K562 (cell line): ENCODE results near the gene SEC11A. TPM values are rescaled to one million over a fixed set of nuclear protein-coding genes. Genes with fewer than 3 reads are reported as not detected.

Source experiments
- BRD9 ChIP-seq: fragments of 450-650 bp; IDR thresholded peaks from 2 replicates; pipeline ENCODE4 v1.6.1; 2018; ENCODE audit warnings: low read depth; ENCODE audit not compliant: partially characterized antibody
- DIDO1 ChIP-seq: fragments of 450-650 bp; IDR thresholded peaks from 2 replicates; pipeline ENCODE4 v1.6.1; 2016; ENCODE audit warnings: low read depth, missing biosample characterization, missing genetic modification characterization
- E2F1 ChIP-seq: sonication (generic); formaldehyde crosslinking; IDR thresholded peaks from 2 replicates; pipeline ENCODE4 v1.8.1; 2023; ENCODE audit warnings: mild to moderate bottlenecking, missing genetic modification reagents, moderate library complexity
- ELF4 ChIP-seq: fragments of 450-650 bp; formaldehyde crosslinking; IDR thresholded peaks from 2 replicates; pipeline ENCODE4 v1.4.0; 2022; ENCODE audit warnings: missing genetic modification characterization
- ETV5 ChIP-seq: sonication (generic); formaldehyde crosslinking; IDR thresholded peaks from 2 replicates; pipeline ENCODE4 v1.4.0; 2020; ENCODE audit warnings: low read depth, mild to moderate bottlenecking, missing genetic modification reagents
- FOXA3 ChIP-seq, 2 experiments: fragments of 450-650 bp in 1 of 2; sonication (generic) in 1 of 2; formaldehyde crosslinking; IDR thresholded peaks in 1 of 2; conservative IDR thresholded peaks in 1 of 2; 2 replicates each; pipeline versions ENCODE4 v1.4.0 to v1.8.0; 2020 to 2022; ENCODE audit warnings: mild to moderate bottlenecking in 2 of 2, missing genetic modification reagents in 1 of 2
- HBP1 ChIP-seq: fragments of 450-650 bp; formaldehyde crosslinking; IDR thresholded peaks from 2 replicates; pipeline ENCODE4 v1.4.0; 2022; ENCODE audit warnings: missing genetic modification characterization
- HNRNPL ChIP-seq: fragments of 200-400 bp; formaldehyde crosslinking; IDR thresholded peaks from 2 replicates; pipeline ENCODE4 v1.6.1; 2017; ENCODE audit warnings: low read depth, mild to moderate bottlenecking, low read length
- HOMEZ ChIP-seq: fragments of 250-450 bp; sonication (Bioruptor Pico); IDR thresholded peaks from 2 replicates; pipeline ENCODE4 v1.4.0; 2020; ENCODE audit warnings: mild to moderate bottlenecking, moderate library complexity
- KDM2B ChIP-seq: fragments of 250-450 bp; sonication (Bioruptor Pico); IDR thresholded peaks from 2 replicates; pipeline ENCODE4 v1.8.0; 2021; ENCODE audit warnings: mild to moderate bottlenecking, moderate library complexity
- KLF6 ChIP-seq: fragments of 250-450 bp; sonication (Bioruptor Pico); IDR thresholded peaks from 2 replicates; pipeline ENCODE4 v1.4.0; 2020; ENCODE audit warnings: mild to moderate bottlenecking, moderate library complexity, borderline replicate concordance
- MAZ ChIP-seq, 2 experiments: fragments of 450-650 bp in 1 of 2; sonication (generic) in 1 of 2; formaldehyde crosslinking; IDR thresholded peaks in 1 of 2; conservative IDR thresholded peaks in 1 of 2; 2 replicates each; pipeline versions ENCODE4 v1.4.0 to v1.5.0; 2020; ENCODE audit warnings: mild to moderate bottlenecking in 1 of 2, missing genetic modification reagents in 1 of 2
- MCM7 ChIP-seq, 2 experiments: fragments of 450-650 bp; IDR thresholded peaks; 2 replicates each; pipeline ENCODE4 v1.6.1; 2016 to 2018
- NFRKB ChIP-seq: fragments of 450-650 bp; IDR thresholded peaks from 2 replicates; pipeline ENCODE4 v1.6.1; 2016; ENCODE audit warnings: low read depth
- NRF1 ChIP-seq, 2 experiments: fragments of 450-650 bp; IDR thresholded peaks in 1 of 2; conservative IDR thresholded peaks in 1 of 2; 2 replicates each; pipeline ENCODE4 v1.6.1; 2014; ENCODE audit warnings: mild to moderate bottlenecking in 2 of 2
- POLR2H ChIP-seq: IDR thresholded peaks from 2 replicates; pipeline ENCODE4 v1.6.1; 2016; ENCODE audit warnings: missing genetic modification characterization, low read depth, mild to moderate bottlenecking, control low read depth, missing compliant biosample characterization, moderate library complexity
- PRPF4 ChIP-seq: fragments of 200-400 bp; formaldehyde crosslinking; IDR thresholded peaks from one replicate; pipeline ENCODE4 v1.6.1; 2017; ENCODE audit warnings: low read length, low read depth, mild to moderate bottlenecking; ENCODE audit not compliant: insufficient read depth, poor library complexity, severe bottlenecking
- SMARCE1 ChIP-seq: fragments of 450-650 bp; IDR thresholded peaks from 2 replicates; pipeline ENCODE4 v1.7.1; 2016; ENCODE audit warnings: mild to moderate bottlenecking
- STAT5A ChIP-seq: IDR thresholded peaks from 2 replicates; pipeline ENCODE4 v1.6.1; 2012; ENCODE audit warnings: low read length, inconsistent platforms, borderline replicate concordance
- TAF1 ChIP-seq: IDR thresholded peaks from 2 replicates; pipeline ENCODE4 v1.6.1; 2011; ENCODE audit warnings: mild to moderate bottlenecking, low read length, moderate library complexity; ENCODE audit not compliant: insufficient read depth, control insufficient read depth, severe bottlenecking; ENCODE audit errors: extremely low read depth
- THRAP3 ChIP-seq: fragments of 450-650 bp; IDR thresholded peaks from 2 replicates; pipeline ENCODE4 v1.6.1; 2016; ENCODE audit warnings: mild to moderate bottlenecking, inconsistent platforms, borderline replicate concordance
- ZEB2 ChIP-seq: fragments of 450-650 bp; IDR thresholded peaks from 2 replicates; pipeline ENCODE4 v1.6.1; 2016
- ZNF224 ChIP-seq: sonication (generic); formaldehyde crosslinking; IDR thresholded peaks from 2 replicates; pipeline ENCODE4 v1.8.0; 2022; ENCODE audit warnings: mild to moderate bottlenecking, missing genetic modification reagents
- ZNF507 ChIP-seq: conservative IDR thresholded peaks from 2 replicates; pipeline ENCODE4 v1.6.1; 2017; ENCODE audit warnings: missing genetic modification characterization, missing compliant biosample characterization
- ZNF766 ChIP-seq: fragments of 200-800 bp; sonication (Bioruptor generic); conservative IDR thresholded peaks from 2 replicates; pipeline ENCODE4 v1.6.1; 2016; ENCODE audit warnings: missing genetic modification characterization, missing compliant biosample characterization
- polyA plus RNA-seq, 8 experiments: library from polyadenylated mRNA; depleted of rRNA in 4 of 8; stranded (reverse) in 5 of 8; unstranded in 3 of 8; fragments of >200 nt; fragmentation: Nextera tagmentation in 2 of 8; fragmentation: Illumina TruSeq in 1 of 8; extraction: Ambion mirVana in 2 of 8; extraction: Trizol in 1 of 8; gene quantifications; 2 replicates each; pipeline versions ENCODE4 v1.2.1 to v1.2.3, GENCODE V29; 2011 to 2014; ENCODE audit warnings: inconsistent platforms in 1 of 8, missing spikeins in 1 of 8
- total RNA-seq, 7 experiments: library from RNA; depleted of rRNA in 6 of 7; stranded (reverse); fragments of >200 nt in 6 of 7; fragmentation: Illumina TruSeq in 2 of 7; extraction: Trizol in 2 of 7; gene quantifications; 2 replicates each; pipeline versions ENCODE4 v1.2.1 to v1.2.3, GENCODE V29; 2011 to 2021; ENCODE audit warnings: low replicate concordance in 1 of 7

Gene SEC11A
- total and polyA plus RNA-seq, 9 of the 15 experiments (the other 6 are each of a cell fraction or from before 2014, with no cell fraction given) = 175 to 310 (median 229) TPM

GRCh38 chr15:84716036-84716732, at the start of gene SEC11A (continued):
- TF ChIP-seq FOXA3 (CRISPR knock-in tag; conservative IDR thresholded peaks at IDR 0.05 in 1 of 2, IDR thresholded peaks at IDR 0.05 in 1 of 2) (0 out of 4 replicates have a peak, but pooled peaks of 1 of the 2 experiments have one; percentile 25), TAF1 (peak; percentile 92), HOMEZ (CRISPR knock-in tag) (peak; percentile 42; the same call in 1 of the 2 replicates), ZNF224 (CRISPR knock-in tag) (no peak), NRF1 (conservative IDR thresholded peaks at IDR 0.05 in 1 of 2, IDR thresholded peaks at IDR 0.05 in 1 of 2) (peak; percentile 64 to 68), MCM7 (IDR thresholded peaks at IDR 0.05) (no peak), ZEB2 (peak; percentile 87), KLF6 (peak; percentile 88; the same call in 1 of the 2 replicates), MAZ (CRISPR knock-in tag; conservative IDR thresholded peaks at IDR 0.05 in 1 of 2, IDR thresholded peaks at IDR 0.05 in 1 of 2) (peak; percentile 79 to 84), NFRKB (peak; percentile 83), ELF4 (CRISPR knock-in tag) (peak; percentile 70; the same call in 1 of the 2 replicates), HBP1 (CRISPR knock-in tag) (no peak), PRPF4 (peak; percentile 47), ZNF507 (tag) (no peak), SMARCE1 (peak; percentile 82; the same call in 1 of the 2 replicates), E2F1 (CRISPR knock-in tag) (peak; percentile 79), ZNF766 (peak; percentile 81; the same call in 1 of the 2 replicates), ETV5 (CRISPR knock-in tag) (peak; percentile 82; the same call in 1 of the 2 replicates), STAT5A (peak; percentile 26; the same call in 1 of the 2 replicates), HNRNPL (peak; percentile 100), THRAP3 (0 out of 2 replicates have a peak, but pooled peaks have one; percentile 84), BRD9 (peak; percentile 56), KDM2B (CRISPR knock-in tag) (no peak), POLR2H (tag) (peak; percentile 62), DIDO1 (peak; percentile 95)
